Activated CD4-positive, alpha-beta T cell treated with anti-CD3 and anti-CD28 coated beads, Interleukin-2, amount 50 U/mL, for 16 hours (primary cell): ENCODE results near the gene SALL4.
"Not testable (repeated sequence)": the region's sequence is repeated elsewhere in the genome, so short reads cannot be mapped to it uniquely, and the experiment has no call there.

ENCODE experiments used
- DNase-seq: peaks from one replicate; pipeline ENCODE4 v3.0.0-alpha.2; 2020

The SALL4 gene

DNA sequence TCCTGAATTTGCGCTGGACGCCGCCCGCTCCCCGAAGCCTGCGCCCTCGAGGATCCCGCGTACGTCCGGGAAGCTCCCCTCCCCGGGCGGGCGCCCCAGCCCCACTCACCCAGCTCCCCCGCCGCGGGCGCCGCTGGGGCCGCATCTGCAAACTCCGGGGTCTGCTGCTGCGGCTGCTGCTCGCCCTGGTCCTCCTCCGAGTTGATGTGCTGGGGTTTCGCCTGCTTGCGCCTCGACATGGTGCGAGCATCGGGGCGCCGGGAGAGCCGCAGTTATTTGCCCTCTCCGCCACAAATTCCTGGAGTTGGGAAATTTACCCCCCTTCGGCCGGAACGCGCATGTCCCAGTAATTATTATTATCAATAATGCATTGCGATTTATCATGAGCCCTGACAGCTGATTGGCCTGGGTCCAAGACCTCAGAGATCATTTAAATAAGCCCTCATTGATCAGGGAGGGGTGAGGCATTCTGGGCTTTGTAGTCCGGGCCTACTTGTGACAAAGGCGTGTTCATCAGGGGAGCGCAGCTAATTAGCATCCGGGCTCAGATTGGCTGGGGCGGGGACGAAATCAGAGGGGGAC, at the start of gene SALL4:
TSS of gene SALL4 (minus strand) at position 352 of the 582 bp plus-strand sequence. CDS start at position 239, 113 bp downstream.
- DNase-seq: no peak

DNA sequence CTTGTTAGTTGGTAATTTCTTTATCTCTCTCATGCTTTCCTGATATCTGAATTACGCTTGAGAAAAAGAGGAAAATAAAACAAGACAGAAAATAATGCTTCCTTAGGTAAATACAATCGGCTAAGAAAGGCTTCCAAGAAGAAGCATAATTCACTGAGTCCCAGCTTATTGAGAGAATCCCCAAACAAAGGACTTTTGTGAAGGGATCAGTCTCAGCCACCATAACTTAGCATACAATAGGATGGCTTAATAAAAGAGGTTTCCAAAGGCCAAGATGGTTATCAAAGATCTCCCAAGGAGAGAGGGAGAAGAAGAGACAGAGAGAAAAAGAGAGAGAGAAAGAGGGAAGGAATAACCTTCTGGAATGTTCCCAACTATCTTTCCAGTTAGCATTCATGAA, 46.0 kb upstream of the SALL4 start:
- no peak for DNase-seq

DNA sequence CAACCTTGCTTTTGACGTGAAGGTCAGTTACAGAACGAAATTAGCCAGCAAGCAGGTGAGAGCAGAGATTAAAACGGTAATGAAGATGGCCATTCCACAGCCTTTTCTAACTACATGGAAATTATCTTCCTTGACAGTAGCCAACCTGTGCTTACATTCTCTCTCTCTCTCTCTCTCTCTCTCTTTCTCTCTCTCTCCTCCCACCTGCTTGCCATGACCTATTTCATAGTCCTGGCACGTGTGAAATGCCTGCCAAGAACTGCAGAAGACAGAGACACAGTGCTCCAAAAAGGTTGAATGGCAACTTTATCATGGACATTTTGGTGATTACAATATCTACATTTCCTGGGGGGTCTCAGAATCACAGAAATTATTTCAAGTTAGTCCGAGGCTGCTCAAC, 38.5 kb upstream of the SALL4 start:
- DNase-seq: no peak

DNA sequence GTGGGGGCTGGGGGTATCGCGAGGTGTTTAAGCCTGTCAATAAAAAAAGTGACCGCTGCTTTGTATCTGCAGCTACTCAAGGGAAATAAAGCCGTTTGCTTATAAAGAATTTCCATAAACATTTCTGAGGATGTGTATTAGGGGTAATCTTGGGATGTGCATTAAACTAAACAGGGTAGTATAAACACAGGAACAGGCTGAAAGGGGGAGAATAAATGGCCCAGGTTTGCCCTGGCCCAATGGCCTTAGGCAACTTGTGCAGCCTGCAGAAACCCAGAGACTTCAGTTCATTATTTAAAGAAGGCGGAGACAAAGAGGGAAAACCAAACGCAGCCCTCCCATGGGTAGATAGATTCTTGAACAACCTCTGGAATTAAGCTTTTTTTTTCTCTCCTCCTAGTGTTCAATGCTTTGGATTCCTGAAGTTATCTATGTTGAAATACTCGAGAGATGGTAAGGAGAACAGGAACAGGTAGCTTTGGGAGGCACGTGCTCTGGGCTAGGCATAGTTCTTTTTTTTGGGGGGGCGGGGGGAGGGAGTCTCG, 35.6 kb upstream of the SALL4 start:
- no peak for DNase-seq

DNA sequence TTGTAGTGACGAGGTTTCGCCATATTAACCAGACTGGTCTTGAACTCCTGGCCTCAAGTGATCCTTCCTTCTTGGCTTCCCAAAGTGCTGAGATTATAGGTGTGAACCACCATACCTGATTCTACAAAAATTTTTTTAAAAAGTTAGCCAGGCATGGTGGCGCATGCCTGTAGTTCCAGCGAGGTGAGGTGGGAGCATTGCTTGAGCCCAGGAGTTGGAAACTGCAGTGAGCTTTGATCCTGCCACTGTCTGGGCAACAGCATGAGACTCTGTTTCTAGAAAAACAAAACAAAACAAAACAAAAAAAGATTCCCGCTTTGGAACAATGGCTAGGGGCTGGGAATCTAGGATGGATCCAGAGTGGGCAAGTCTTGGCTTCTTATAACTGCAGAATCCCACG, 35.1 kb upstream of the SALL4 start:
- DNase-seq: no peak

DNA sequence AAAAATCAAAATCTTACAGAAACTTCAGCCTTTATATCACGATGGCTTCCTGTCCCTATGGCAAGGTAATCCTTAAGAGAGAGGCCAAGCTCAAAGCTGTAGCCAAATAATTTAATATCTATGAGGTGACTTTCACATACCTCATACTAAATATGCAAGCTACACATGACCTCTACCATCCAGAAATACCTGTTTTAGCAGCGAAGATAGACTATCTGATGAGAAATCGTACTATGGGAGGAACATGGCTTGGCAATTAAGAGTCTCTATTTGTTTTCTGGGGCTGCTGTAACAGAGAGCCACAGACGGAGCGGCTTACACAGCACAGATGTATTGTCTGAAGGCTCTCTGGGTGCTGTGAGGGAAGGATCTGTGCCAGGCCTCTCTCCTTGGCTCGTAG, 31.0 kb upstream of the SALL4 start:
- no peak for DNase-seq

DNA sequence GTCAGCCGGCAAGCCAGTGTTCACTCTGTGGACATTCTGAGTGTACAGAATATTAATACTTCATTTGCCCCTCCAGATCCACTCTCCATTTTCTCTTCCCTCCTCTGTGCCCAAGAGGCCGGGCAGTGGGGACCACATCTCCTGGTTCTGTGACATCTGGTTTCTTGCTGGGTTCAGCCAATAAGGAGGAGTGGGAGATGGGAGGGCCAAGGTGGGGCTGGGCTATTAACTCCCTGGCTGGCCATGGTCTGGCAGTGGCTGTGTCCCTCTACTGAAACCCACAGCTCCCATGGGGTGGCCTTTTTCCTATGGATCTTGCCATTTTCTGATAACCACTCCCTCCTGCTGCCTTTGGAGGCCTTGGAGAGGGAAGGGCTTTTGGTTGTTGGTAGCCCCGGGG, 30.0 kb upstream of the SALL4 start:
- DNase-seq: no peak

DNA sequence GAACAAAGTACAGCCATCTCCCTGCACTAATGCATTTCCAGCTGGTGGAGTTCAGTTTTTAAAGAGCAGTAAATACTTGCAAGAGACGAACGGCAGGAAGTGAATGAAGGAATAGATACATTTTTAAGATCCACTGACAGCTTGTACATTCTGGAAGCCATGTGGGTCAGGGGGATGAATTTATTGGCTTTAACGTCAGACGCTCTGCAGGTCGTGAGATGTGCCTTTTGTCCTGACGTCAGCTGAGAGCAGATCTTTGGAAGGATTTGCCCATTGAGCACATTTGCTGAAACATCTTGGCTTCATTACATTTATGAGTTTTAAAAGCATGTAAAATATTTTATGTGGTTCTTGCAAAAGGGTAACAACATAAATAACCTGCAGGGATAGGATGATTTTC, 29.5 kb upstream of the SALL4 start:
- DNase-seq: no peak

DNA sequence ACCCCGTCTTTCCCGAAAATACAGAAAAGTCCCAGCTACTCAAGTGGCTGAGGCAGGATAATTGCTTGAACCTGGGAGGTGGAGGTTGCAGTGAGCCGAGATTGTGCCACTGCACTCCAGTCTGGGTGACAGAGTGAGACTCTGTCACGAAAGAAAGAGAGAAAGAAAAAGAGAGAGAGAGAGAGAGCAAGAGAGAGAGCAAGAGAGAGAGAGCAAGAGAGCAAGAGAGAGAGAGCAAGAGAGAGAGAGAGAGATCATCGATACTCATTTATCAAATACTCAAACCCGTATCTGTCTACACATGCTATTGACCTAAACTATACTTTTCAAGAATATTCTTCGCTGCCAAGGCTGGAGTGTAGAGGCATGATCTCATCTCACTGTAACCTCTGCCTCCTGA, 28.2 kb upstream of the SALL4 start:
- DNase-seq: no peak

DNA sequence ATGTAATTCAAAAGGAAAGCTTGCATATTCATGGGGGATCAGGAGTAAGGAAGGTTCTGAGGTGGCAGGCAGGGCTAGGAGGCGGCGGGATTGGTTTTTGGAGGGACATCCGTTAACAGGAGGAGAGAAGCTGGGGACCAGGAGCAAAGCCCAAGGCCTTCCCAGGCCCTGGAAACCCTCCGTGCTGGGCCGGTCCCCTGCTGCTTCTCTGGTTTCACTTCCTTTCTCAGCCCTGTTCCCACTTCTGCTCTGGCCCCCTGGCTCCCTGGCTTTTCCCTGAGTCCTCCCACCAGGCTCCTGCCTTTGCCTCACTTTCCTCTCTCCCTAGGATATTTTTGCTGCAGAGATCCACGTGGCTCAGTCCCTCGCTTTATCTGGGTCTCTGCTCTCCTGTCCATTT, 26.4 kb upstream of the SALL4 start:
- no peak for DNase-seq

DNA sequence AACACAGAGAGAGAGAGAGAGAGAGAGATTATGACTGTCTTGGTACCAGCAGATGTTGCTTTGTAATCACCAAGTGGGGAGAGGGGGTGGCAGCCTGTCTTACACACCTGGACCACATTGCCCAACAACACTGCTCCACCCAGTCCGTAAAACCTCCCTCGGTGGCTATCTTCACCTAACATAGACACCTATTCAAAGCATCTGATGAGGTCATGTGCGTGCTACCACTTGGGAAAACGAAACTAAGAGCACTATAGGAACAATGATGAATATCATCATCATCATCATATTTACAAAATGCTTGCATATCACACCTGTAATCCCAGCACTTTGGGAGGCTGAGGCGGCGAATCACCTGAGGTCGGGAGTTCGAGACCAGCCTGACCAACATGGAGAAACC, 24.1 kb upstream of the SALL4 start:
- no peak for DNase-seq

DNA sequence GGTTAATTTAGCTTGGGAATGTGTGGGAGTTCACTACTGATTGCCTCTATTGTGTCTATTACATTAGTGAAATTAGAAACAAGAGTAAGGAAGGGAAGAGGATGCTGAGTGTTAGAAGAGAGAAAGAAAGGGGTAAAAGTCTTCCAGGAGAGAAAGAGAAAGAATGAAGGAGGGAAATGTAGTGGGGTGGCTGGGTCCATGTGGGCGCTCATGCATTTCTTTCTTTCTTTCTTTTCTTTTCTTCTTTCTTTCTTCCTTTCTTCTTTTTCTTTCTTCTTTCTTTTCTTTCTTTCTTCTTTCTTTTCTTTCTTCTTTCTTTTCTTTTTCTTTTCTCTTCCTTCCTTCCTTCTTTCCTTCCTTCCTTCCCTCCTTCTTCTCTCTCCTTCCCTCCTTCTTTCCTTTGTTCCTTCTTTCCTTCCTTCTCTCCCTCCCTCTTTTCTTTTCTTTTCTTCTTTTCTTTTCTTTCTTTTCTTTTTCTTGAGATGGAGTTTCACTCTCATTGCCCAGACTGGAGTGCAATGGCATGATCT, 16.2 kb upstream of the SALL4 start:
- DNase-seq: no peak

DNA sequence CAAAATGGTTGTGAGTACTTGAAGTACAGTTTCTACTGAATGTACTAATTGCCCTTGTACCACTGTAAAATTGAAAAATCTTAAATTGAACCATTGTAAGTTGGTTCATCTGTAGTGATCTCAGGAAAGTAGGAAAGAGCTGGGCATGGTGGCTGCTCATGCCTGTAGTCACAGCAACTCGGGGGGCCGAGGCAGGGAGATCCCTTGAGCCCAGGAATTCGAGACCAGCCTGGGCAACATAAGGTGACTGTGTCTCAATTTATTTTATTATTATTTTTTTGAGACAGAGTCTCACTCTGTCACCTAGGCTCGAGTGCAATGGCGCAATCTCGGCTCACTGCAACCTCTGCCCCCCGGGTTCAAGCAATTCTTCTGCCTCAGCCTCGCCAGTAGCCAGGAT, 14.5 kb upstream of the SALL4 start:
- DNase-seq: not testable (repeated sequence)

DNA sequence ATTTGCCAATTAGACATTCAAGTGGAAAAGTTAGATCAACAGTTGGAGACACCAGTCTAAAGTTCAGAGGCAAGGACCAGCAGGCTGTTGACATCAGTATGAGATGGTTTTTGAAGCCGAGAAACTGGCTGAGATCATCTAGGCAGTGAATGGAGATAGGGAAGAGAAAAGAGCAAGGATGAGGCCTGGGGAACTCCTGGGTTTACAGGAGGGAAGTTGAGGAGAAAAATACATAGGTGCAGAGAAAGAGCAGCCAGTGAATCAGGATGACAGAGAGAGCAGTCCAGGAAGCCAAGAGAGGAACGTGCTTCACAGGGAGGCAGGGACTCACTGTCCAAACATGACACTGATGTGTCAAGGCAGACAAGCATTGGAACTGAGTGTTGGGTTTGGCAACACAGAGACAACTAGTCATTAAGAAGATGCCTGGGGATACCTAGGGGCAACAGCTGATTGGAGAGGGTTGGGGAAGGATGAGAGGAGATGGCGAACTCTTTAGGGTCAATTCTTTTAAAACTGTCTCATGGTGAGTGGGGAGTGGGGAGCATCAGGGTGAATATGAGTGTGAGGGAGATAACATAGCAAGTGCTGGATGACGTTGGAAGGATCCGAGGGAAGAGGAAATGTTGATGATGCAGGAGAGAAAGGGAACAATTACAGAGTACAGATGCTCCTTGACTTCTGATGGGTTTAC, 13.2 kb upstream of the SALL4 start:
- no peak for DNase-seq

DNA sequence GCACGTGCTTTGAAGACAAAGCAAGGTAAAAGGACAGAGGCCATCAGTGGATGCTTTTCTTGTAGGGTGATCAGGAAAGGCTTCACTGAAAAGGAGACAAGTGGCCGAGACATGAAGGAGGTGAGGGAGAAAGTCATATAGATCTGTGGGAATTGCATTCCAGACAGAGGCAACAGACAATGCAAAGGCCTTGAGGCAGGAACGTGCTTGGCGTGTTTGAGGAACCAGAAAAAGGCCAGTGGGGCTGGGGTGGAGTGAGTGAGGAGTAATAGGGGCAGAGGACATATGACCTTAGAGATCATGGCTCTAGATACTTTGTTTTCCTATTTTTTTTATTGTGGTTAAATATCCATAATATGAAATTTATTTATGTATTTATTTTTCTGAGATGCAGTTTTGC, 10.5 kb upstream of the SALL4 start:
- no peak for DNase-seq

DNA sequence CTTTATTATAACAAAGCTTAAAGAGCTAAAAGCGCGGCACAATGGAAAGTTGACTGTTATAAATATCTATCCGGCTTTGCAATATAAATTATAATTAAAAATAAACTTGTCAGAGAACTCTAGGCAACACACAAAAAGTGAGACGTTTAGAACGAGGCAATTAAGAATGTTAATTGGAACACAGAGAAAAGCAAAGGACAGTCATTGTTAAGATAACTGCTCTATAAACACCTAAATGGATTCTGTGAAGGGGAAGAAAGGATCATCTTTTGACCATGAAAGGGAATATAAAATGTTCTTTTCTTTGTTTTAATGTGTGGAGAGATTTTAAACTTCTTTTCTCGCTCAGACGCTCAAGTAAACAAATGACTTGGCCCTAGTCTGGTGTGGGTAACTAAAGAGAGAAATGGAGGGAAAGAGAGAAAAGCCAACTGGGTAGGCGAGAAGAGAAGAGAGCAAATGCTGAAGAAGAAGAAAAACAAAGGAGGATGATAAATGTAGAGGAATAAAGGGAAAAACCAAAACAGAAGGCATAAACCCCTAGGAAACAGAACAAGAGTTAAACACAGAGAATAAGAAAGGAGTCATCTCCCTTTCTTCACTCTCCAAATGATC, 9.3 kb upstream of the SALL4 start:
- DNase-seq: no peak

DNA sequence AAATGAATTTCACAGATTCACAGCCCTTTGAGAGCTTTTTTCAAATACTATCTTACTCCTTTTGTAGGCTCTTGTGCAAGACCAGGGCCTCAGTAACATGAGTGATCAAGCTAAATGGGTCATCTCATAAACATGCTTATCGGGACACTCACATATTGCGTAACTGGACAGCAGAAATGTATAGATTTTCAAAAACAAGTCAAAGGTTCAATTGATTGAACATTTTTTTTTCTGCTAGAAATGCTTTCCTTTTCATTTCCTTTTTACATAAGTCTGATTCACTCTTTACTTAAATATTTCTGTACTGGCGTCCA, 8.7 kb upstream of the SALL4 start:
- DNase-seq: no peak

DNA sequence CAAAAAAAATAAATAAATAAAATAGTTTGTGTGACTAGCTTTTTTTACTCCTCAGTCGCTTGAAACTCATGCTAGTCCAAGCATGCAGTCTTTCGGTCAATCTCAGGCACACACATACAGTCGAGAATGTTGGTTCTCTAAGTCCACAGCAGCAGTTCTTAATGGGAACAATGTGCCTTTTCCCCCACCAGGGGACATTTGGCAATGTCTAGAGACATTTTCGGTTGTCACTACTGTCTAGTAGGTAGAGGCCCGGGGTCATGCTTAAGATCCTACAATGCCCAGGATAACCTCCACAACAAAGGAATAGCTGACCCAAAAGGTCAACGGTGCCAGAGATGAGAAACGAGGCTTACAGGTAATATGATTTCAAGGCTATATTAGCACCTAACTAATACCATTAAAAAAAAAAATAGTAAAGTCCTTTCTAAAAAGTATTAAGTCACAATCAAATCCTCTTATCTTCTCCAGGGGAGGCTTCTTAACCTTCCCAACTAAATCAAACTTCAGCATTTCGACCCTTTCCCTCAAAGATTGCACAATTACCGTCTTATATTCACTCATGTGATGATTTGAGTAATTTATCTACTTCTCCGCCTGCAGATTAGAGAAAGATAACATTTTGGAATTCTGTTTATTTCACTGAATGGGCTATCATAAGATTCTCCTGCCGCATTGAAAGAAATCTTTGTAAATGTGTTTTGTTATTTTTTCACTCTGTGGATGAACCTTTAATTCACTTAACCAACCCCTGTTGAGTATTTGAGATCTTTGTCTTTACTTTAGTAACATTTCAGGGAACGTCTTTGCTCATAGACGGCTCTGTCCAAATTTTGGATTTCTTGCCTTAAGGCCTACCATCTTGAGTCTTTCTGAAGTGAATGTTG, 8.1 kb upstream of the SALL4 start:
- no peak for DNase-seq

DNA sequence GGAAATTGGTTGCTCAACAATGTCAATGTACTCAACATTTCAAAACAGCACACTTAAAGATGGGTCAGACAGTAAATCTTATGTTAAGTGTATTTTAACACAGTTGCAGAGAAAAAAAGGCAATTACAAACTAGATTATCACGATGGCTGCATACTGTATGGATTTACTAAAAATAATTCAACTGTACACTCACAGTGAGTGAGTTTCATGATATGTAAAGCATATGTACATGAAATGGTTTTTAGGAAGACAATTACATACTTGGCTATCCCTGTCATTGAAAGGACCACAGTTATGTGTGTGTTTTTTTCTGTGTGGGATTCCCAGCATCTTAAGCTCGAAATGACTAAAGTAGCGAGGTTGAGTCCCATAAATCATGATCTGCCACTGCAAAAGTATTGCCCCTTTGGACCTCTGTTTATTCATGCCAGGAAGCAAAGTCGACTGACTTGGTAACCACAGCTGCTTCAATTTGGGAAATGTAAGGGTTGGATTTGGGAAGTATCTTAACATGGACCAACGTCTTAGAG, 5.5 kb upstream of the SALL4 start:
- DNase-seq: no peak

DNA sequence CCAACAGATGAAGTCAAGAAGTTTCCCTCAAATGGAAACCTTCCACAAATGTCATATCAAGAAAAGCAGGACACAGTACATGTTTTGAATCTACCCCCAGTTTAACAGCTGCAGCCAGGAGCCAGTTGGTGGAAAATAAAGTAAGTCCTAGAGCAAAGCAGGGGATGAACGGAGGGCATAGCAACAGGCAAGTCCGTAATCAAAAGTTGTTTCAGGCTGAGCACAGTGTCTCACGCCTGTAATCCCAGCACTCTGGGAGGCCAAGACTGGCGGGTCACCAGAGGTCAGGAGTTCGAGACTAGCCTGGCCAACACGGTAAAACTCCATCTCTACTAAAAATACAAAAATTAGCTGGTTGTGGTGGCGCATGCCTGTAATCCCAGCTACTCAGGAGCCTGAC, 2.4 kb upstream of the SALL4 start:
- DNase-seq: no peak

DNA sequence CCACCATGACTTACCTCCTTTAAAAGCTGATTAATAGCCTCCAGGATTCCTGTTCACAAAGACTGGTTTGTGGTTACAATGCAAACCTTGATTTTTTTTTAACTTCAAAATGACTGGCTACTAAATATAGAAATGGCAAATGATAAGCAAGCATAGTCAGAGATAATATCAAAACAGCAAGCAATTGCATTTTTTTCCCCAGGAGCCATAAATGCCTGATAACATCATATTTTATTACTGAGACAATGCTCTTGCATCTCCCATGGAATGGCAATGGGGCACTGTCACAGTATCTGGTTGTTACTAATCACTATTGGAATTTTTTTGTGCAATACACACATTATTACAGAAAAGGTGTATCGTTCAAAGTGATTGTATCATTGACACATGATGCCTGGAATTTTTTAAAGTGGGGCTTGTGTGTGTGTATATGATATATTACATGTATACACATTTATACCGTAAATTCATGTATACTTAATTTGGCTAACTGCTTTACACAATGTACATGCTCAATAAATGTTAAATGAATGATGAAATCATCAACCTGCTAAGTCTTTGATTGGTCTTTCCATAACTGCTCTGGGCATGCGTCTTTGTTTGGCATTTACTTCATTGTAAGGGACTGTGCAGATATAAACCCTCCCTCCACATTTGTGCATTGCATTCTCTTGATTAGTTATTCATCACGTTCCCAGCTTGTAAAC, 980 bp upstream of the SALL4 start:
- no peak for DNase-seq

DNA sequence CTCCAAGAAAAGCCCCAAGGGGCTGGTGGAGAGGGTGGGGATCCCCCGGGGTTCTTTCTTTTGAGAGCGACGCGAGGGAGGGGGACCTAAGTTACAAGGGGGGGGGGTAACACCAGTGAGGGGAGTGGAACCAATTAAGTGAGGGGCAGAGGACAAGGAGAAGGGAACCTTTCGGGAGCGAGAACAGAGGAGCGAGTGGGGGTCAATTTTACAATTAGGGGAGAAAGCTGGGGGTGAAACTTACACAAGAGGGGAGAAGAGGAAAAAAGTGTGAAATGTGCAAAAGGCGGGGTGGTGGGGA, 548 bp downstream of the SALL4 start:
- DNase-seq: no peak
